ENCODE data around the gene FANCD2OS. TPM values are rescaled to one million over a fixed set of nuclear protein-coding genes. Genes with fewer than 3 reads are reported as not detected.
"Not testable (repeated sequence)": the region's sequence is repeated elsewhere in the genome, so short reads cannot be mapped to it uniquely, and the experiment has no call there.

The FANCD2OS gene
- total RNA-seq, 4 donors from 2014 or later, result not detected

GRCh38 chr3:10093678-10094077 lies 14.4 kb downstream of the FANCD2OS start:
- 96 to 100% methylated on average over 2 to 3 of the region's 3 CpGs for WGBS, 2 donors (ENCODE audit: low coverage in 1 of 2)
- Histone ChIP-seq H3K4me1 (no peaks in the 10 kb centered on the region), H3K36me3 (no peaks in the 10 kb centered on the region), H3K4me3 (no peak overlapping the region), H3K27ac (no peak overlapping the region), H3K27me3 (no peaks in the 10 kb centered on the region), H3K9me3 (no peaks in the 10 kb centered on the region)
- no peak for TF ChIP-seq POLR2AphosphoS5 (IDR thresholded peaks at IDR 0.05)
- TF ChIP-seq CTCF (IDR thresholded peaks at IDR 0.05), result no peak
- DNase-seq, result no peak
- intact Hi-C loops (cut with DNase I; ENCODE audit: low total_unique reads), result no loop called here
- in situ Hi-C loops (cut with MboI; ENCODE audit: low pct_ligation_motif_present in 1 of 4, low pct_unique_long_range_greater_than_20kb in 1 of 4, low sequenced_read_pairs in 3 of 4), result no loop called here

GRCh38 chr3:10091387-10091786 lies 16.7 kb downstream of the FANCD2OS start:
- H3K4me3 ChIP-seq; H3K36me3 ChIP-seq; H3K9me3 ChIP-seq; H3K27ac ChIP-seq; in situ Hi-C loops (cut with MboI; ENCODE audit: low pct_ligation_motif_present in 1 of 4, low pct_unique_long_range_greater_than_20kb in 1 of 4, low sequenced_read_pairs in 3 of 4); DNase-seq; intact Hi-C loops (cut with DNase I; ENCODE audit: low total_unique reads); H3K27me3 ChIP-seq; H3K4me1 ChIP-seq: not testable (repeated sequence)
- WGBS, 2 donors (ENCODE audit: low coverage in 1 of 2), result 83% methylated on average over 2 of the region's 2 CpGs; no CpG with 5 or more reads in 1 of the 2 donors

GRCh38 chr3:10090774-10091173 lies 17.3 kb downstream of the FANCD2OS start:
- H3K4me1 ChIP-seq; intact Hi-C loops (cut with DNase I; ENCODE audit: low total_unique reads); H3K9me3 ChIP-seq; H3K27me3 ChIP-seq; H3K4me3 ChIP-seq; DNase-seq; H3K36me3 ChIP-seq; H3K27ac ChIP-seq; in situ Hi-C loops (cut with MboI; ENCODE audit: low pct_ligation_motif_present in 1 of 4, low pct_unique_long_range_greater_than_20kb in 1 of 4, low sequenced_read_pairs in 3 of 4): not testable (repeated sequence)
- no CpG with 5 or more reads among the region's 1 CpG for WGBS, 2 donors (ENCODE audit: low coverage in 1 of 2)

GRCh38 chr3:10090179-10090578 lies 17.9 kb downstream of the FANCD2OS start:
- Histone ChIP-seq H3K36me3 (no peaks in the 10 kb centered on the region), H3K27me3 (no peaks in the 10 kb centered on the region), H3K4me1 (no peaks in the 10 kb centered on the region), H3K27ac (no peak overlapping the region), H3K9me3 (no peaks in the 10 kb centered on the region), H3K4me3 (no peak overlapping the region)
- TF ChIP-seq POLR2A (IDR thresholded peaks at IDR 0.05) (no peak), EP300 (IDR thresholded peaks at IDR 0.05; ENCODE audit: low read depth) (no peak), CTCF (IDR thresholded peaks at IDR 0.05) (no peak), POLR2AphosphoS5 (IDR thresholded peaks at IDR 0.05) (no peak)
- 59 to 61% methylated on average over 6 of the region's 6 CpGs for WGBS, 2 donors (ENCODE audit: low coverage in 1 of 2)
- in situ Hi-C loops (cut with MboI; ENCODE audit: low pct_ligation_motif_present in 1 of 4, low pct_unique_long_range_greater_than_20kb in 1 of 4, low sequenced_read_pairs in 3 of 4) (no loop called here), intact Hi-C loops (cut with DNase I; ENCODE audit: low total_unique reads) (no loop called here)
- DNase-seq, result peak; percentile 38

GRCh38 chr3:10088256-10088655 lies 19.8 kb downstream of the FANCD2OS start:
- Histone ChIP-seq H3K36me3 (no peaks in the 10 kb centered on the region), H3K9me3 (no peaks in the 10 kb centered on the region), H3K4me1 (no peaks in the 10 kb centered on the region), H3K4me3 (no peak overlapping the region), H3K27ac (no peak overlapping the region), H3K27me3 (no peaks in the 10 kb centered on the region)
- TF ChIP-seq POLR2AphosphoS5 (IDR thresholded peaks at IDR 0.05), result no peak
- no peak for TF ChIP-seq POLR2A (IDR thresholded peaks at IDR 0.05)
- TF ChIP-seq CTCF (IDR thresholded peaks at IDR 0.05), result no peak
- no peak for TF ChIP-seq EP300 (IDR thresholded peaks at IDR 0.05; ENCODE audit: low read depth)
- DNase-seq, result no peak
- intact Hi-C loops (cut with DNase I; ENCODE audit: low total_unique reads) (no loop called here), in situ Hi-C loops (cut with MboI; ENCODE audit: low pct_ligation_motif_present in 1 of 4, low pct_unique_long_range_greater_than_20kb in 1 of 4, low sequenced_read_pairs in 3 of 4) (no loop called here)
- 60 to 84% methylated on average over 1 to 4 of the region's 4 CpGs for WGBS, 2 donors (ENCODE audit: low coverage in 1 of 2)

Measured in transverse colon (tissue), 4 donors.